Measurements from ENCODE around the gene ZBTB20. TPM values are rescaled to one million over a fixed set of nuclear protein-coding genes. Genes with fewer than 3 reads are reported as not detected.
A peak's percentile ranks its signal among the peaks of the same experiment; 100 is the strongest.

The ZBTB20 gene
- total RNA-seq, 1 donor from 2014 or later, result 8.7 TPM

DNA sequence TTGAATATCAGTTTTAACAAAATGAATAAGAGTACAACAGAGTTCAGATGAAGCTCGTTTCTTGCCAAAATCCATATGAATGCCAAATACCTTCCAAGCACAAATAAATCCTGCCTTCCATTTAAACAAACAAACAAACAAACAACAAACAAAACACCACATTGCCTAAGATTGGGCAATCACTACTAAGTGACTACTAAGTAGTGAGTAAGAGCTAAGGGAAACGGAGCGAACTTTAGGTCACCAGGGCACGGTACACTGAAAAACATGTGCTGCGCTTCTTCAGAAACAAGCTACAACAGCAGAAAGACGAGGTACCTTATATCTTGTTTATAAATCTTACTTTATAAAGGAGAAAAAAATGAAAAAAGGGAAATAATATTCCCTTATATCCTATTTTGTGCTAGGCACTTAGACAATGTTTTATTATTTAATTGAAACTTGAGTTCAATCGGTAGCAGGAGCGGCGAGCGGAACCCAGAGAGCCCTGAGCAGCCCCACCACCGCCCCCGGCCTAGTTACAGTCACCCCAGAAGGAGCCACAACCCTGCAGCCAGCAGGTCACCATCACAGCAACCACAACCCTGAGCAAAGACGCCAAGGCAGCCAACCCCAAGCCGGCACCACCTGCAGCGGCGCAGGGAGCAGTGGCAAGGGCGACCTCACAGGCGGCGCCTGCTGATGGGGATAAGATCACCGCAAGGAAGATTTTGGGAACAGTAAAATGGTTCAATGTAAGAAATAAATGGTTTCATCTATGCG lies 216.9 kb downstream of the ZBTB20 start:
- DNase-seq (ENCODE audit: low read depth in 2 of 2), result no peak

GRCh38 chr3:114928989-114929640 lies 218.0 kb downstream of the ZBTB20 start:
- DNase-seq (ENCODE audit: low read depth in 2 of 2), result no peak

GRCh38 chr3:114904633-114905032 lies 242.5 kb downstream of the ZBTB20 start:
- no peak for DNase-seq (ENCODE audit: low read depth in 2 of 2)

GRCh38 chr3:114903213-114903612 lies 243.9 kb downstream of the ZBTB20 start:
- no peak for DNase-seq (ENCODE audit: low read depth in 2 of 2)

DNA sequence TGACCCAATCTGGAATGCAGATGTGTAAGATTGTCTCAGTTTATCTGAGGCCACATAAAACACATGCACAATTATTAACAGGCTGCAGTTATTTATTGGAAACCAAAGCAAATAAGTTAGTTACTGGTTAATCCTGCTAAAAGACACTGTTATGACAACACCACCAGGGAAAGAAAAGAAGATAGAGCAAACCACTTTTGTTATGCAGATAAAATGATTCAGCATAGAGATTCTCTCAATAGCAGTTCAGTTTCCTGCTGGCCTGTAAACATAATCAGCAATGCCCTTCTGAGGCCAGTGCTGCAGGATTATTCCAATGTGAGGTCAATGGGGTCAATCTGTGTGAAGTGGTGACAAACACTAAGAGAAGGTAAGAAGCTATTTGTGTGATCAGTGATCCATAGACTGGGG lies 244.4 kb downstream of the ZBTB20 start:
- no peak for DNase-seq (ENCODE audit: low read depth in 2 of 2)

- DNase-seq (ENCODE audit: low read depth in 2 of 2), result no peak
These were observed 246.2 kb downstream of the ZBTB20 start for GRCh38 chr3:114900908-114901307.

- no peak for DNase-seq (ENCODE audit: low read depth in 2 of 2)
These were observed 247.7 kb downstream of the ZBTB20 start for GRCh38 chr3:114899186-114899931.

- no peak for DNase-seq (ENCODE audit: low read depth in 2 of 2)
These were observed 250.1 kb downstream of the ZBTB20 start for GRCh38 chr3:114896978-114897377.

DNA sequence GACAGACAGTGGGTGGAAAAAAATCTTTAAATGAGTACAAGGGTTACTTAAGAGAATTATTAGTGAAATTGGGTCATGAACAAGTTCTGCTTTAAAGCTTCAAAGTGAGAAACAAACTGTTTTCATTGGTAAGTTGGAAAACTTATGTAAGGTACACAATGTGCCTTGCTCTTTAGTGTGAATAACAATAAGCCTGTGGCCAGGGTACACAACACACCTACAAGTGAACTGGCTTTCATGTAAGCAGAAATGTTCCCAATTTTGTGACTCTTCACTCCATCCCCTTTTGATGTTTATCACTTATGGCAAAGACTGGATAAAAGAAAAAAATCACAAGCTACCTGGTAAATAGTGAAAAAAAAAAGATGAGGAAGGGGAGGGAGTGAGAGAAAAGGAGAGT lies 253.7 kb downstream of the ZBTB20 start:
- no peak for DNase-seq (ENCODE audit: low read depth in 2 of 2)

DNA sequence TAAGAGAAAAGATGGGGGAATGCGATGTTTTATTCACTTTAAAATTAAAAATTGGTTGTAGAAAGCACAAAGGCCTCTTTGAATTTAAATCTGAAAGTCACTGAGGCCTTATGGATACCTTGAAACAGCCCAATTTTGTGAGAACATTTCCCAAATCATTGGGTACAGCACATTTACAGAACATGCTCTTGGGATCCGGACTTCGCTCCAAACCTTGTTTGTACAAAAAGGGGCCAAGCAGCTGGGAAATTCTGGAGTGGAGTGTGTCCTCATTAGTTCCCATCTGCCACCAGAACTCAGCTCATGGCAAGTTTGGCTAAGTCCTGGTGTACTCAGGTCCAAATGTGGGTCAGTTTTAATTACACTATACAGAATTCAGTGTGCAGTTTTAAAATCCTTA lies 254.2 kb downstream of the ZBTB20 start:
- no peak for DNase-seq (ENCODE audit: low read depth in 2 of 2)

DNA sequence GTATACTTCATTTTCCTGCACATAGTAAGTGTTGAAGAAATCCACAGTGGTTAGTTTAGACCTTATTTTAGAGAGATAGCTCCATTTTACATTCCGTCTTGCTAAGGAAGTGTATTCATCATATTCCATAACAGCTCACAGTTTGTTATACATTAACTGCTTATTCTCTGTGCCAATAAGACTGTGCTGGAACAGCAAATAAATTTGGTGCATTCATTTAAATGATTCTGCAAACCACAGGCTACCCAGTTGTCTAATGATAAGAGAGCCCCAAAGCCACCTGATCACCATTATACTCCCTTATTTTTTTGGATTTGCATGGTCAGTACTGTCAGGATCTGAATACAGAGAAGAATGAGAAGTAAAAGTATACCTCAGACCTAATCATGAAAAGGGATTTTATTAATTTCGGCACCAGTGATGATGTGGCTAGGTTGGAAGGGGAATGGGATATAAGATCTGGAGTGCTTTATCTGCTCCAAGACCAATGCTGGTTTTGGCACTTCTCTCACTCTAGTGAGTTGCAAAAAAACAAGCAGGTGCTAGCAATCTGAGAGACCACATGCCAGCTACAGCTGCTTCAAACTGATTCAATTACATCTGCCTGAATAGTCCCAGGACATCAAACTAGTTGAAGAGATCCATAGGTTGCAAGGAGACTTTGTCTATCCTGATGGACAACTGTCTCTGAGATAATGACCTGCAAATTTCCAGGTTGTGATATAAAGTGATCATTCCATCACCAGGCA lies 254.8 kb downstream of the ZBTB20 start:
- no peak for DNase-seq (ENCODE audit: low read depth in 2 of 2)

DNA sequence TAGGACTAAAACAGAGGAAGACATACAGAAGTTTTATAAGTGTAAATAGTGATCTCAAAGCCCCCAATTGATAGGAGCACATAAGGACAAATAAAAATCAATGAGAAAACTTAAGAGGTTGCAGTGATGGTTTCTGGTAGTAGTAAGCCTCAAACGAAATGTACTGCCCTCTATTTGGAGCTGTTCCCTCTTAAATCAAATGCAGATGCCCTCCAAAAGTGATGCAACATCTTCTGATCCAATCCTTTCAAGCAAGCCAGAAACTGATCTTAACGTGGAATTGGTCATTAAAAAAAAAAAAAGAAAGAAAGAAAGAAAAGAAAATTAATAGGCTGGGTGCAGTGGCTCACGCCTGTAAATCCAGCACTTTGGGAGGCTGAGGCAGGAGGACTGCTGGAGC lies 259.3 kb downstream of the ZBTB20 start:
- DNase-seq (ENCODE audit: low read depth in 2 of 2), result no peak

DNA sequence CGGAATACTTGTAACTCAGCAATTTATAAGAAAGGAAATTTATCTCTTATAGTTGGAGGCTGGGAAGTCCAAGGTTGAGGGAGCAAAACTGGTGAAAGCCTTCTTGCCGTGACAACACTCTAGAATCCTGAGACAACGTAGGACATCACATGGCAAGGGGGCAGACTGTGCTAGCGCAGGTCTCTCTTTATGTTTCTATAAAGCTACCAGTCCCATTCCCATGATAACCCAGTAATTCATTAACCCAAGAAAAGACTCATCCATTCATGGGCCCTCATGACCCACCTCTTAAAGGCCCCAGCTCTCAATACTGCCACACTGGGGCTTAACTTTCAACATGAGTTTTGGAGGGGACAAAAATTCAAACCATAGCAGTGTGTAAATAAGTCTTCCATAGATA lies 260.2 kb downstream of the ZBTB20 start:
- DNase-seq (ENCODE audit: low read depth in 2 of 2), result no peak

DNA sequence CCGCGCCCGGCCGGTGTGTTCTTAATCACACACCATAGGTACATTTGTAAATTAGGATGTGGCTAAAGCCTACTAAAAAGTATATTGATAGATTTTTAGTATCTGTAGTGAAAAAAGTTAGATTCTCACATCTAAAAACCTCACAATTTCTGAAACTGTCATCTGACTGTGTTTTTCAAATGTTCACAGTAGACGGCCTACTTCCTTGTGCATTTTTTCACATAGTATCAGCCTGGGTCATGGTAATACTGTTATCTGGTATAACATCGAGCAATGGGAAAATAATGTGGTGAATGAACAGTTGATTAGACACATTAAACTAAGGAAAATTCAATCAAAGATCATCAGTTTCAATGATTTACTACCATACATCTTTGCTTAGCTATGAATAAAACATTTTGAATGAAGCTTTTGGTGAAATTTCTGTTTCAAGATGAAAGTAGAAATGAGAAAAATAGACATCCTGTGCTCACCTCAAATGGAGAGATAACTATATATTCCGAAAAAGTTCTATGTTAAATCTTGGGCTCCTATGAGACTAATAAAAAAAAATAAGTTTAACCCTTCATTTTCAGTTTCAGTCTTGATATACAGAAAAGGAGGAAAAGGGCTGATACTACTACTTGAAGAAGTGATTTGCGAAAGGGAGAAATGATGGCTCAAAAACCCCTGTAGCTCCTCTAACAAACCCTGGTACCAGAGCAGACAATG lies 262.7 kb downstream of the ZBTB20 start:
- no peak for DNase-seq (ENCODE audit: low read depth in 2 of 2)

DNA sequence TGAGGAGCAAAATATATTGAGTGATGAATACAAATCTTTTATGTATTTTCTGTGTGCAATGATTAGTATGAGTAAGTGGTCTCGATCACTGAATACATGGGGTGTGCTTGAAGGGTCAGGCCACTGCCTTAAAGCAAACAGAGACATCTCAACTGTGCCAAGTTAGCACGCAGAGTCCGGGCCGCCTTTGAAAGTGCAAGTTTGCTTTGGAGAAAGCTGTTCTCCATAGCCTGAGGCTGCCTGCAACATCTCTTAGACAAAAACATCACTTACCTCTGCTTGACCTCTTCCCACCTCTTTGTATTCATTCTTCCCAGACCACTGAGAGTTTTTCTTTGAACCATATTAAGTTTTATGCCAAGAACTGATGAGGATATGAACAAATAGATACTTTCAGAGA lies 267.0 kb downstream of the ZBTB20 start:
- no peak for DNase-seq (ENCODE audit: low read depth in 2 of 2)

- peak in 1 of 2 donors; percentile 10 for DNase-seq (ENCODE audit: low read depth in 2 of 2)
These were observed 267.7 kb downstream of the ZBTB20 start for GRCh38 chr3:114879059-114880031.

DNA sequence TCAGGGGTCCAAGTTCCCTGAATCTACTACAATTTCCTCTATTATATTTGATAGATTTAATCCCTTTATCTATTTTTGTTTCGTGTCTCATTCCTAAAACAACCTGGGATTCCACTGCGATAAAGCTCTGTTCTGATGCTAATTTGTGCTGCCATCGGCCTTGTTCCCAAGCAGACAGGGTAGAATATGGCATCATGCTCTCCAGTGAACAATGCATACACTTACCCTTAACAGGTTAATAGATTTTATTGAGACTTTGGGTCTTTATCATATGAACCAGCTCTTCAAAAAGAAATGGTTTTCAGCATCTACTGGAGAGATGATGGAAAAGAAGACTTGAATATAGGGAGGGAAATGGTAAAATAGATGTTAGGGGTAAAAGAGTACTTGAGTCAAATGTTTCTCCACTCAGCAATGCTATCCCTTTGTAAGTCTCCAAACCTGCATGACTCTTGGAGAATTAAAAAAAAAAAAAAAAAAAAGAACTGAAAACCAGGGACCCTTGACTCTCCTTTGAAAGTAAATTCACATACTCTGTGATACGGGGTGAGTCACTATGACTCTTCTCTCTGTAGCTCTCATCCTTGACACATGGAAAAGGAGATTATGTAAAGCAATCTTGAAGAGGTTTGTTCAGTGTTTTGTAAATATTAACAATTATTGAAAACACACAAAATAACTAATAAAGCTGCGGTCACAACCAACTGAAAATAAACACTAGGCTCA lies 268.8 kb downstream of the ZBTB20 start:
- DNase-seq (ENCODE audit: low read depth in 2 of 2), result no peak

DNA sequence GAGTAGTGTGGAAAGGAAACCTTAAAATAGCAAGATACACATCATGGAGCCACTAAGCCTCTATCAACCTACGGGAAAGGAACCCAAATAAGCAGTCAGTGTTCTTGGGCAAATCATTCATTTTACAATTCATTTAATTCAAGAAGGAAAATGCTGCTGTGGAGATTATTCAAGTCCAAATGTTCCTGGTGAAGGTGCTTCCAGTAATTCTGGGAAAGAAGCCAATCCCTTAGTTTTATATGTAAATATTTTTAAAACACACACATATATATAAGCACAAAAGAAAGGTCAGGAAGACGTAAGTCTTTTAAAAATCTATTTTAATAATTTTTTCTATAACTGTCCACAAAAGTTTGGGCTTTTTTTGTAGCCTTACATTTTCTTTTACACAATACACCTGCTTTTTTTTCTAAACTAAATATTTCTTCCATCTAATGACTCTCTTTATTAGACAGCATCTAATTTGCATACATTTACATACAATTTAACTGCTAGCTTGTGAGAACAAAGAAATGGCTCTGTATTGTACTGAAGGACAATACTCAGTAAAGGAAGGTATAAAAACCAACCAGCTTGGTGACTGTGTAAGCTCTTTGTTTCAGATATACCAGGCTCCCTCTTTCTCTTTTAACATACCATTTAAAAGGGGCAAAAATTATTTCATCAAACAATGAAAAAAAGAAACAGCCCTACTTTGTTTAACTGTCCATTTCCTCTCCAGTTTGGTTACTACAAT lies 269.5 kb downstream of the ZBTB20 start:
- peak in 1 of 2 donors; percentile 13 for DNase-seq (ENCODE audit: low read depth in 2 of 2)

Measured in dermis microvascular lymphatic vessel endothelial cell (primary cell).